GM12891 (cell line): Measurements from ENCODE around the gene SETBP1.

Experiments
- PAX5 ChIP-seq: IDR thresholded peaks from 2 replicates; pipeline ENCODE4 v1.6.1; 2011; ENCODE audit warnings: low read length, moderate library complexity, mild to moderate bottlenecking; ENCODE audit not compliant: insufficient read depth, severe bottlenecking
- POLR2A ChIP-seq: IDR thresholded peaks from 2 replicates; pipeline ENCODE4 v1.6.1; 2011; ENCODE audit warnings: low read depth, low read length, control low read depth
- POLR2AphosphoS5 ChIP-seq: IDR thresholded peaks from 2 replicates; pipeline ENCODE4 v1.6.1; 2011; ENCODE audit warnings: low read depth, low read length, control low read depth
- SPI1 ChIP-seq: IDR thresholded peaks from 2 replicates; pipeline ENCODE4 v1.6.1; 2011; ENCODE audit warnings: low read depth, low read length, control low read depth
- TAF1 ChIP-seq: IDR thresholded peaks from 2 replicates; pipeline ENCODE4 v1.6.1; 2011; ENCODE audit warnings: low read depth, low read length, control low read depth

GRCh38 chr18:45084206-45084605, 403.5 kb downstream of the SETBP1 start:
- TF ChIP-seq TAF1 = no peak
- no peak for TF ChIP-seq POLR2AphosphoS5
- no peak for TF ChIP-seq POLR2A
- TF ChIP-seq SPI1 = no peak
- no peak for TF ChIP-seq PAX5
